ENCODE measurements around the gene GJA4.

Gene GJA4

DNA sequence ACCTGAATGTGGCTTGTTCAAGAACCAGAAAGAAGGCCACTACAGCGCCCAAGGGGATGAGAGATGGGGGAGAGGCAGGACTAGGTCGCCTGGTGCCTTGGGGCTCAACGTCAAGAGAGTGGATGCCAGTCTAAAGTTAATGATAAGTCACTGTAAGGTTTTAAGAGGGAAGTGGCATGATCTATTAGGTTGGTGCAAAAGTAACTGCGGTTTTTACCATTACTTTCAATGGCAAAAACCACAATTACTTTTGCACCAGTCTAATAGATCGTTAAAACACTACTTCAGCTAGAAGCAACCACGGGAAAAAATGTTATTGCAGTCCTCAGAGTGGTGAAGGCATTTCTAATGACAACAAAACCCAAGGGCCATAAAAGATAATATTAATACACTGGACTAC is 14.4 kb upstream of the GJA4 start:
- TF ChIP-seq, protein P1, sequence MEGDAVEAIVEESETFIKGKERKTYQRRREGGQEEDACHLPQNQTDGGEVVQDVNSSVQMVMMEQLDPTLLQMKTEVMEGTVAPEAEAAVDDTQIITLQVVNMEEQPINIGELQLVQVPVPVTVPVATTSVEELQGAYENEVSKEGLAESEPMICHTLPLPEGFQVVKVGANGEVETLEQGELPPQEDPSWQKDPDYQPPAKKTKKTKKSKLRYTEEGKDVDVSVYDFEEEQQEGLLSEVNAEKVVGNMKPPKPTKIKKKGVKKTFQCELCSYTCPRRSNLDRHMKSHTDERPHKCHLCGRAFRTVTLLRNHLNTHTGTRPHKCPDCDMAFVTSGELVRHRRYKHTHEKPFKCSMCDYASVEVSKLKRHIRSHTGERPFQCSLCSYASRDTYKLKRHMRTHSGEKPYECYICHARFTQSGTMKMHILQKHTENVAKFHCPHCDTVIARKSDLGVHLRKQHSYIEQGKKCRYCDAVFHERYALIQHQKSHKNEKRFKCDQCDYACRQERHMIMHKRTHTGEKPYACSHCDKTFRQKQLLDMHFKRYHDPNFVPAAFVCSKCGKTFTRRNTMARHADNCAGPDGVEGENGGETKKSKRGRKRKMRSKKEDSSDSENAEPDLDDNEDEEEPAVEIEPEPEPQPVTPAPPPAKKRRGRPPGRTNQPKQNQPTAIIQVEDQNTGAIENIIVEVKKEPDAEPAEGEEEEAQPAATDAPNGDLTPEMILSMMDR (conservative IDR thresholded peaks at IDR 0.05; ENCODE audit: low read depth, low read length): no peak
- DNase-seq (ENCODE audit: low read depth): no peak
- H3K4me3 ChIP-seq (ENCODE audit: low read depth, low read length): no peak overlapping the region

DNA sequence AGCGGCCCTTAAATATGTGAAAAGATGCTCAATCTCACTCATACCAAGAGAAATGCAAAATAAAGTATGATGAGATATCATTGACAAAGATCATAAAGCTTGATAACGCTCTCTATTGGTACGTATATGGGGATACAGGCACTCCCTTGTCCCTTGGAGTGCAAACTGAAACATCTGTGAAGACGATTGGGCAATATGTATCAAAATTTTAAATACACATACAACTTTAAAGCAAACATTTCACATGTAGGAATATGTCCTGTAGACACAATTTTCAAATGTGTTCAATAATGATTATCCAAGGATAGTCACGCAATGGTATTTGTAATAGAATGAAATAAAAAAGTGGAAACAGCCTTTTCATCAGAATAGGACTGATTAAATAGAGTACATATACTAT is 13.8 kb upstream of the GJA4 start:
- TF ChIP-seq, protein P1 (conservative IDR thresholded peaks at IDR 0.05; ENCODE audit: low read depth, low read length): no peak

DNA sequence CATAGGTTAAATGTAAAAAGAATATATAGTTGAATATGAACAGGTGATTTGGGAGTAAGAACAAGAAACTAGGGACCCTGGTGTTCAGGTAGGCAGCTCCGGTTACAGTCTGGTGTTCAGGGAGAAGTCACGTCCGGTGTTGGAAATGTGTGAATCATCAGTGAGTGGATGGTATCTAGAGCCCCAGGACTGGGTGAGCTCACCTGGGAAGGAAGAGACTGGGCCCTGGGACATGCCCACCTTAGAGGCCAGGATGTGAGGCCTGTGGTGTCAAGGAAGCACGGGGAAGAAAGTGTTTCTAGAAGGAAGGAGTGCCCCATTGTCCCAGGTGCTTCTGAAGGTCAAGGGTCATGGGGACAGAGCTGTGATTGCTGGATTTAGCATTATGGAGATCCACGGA is 13.3 kb upstream of the GJA4 start:
- TF ChIP-seq, protein P1 (conservative IDR thresholded peaks at IDR 0.05; ENCODE audit: low read depth, low read length): no peak
- no peak overlapping the region for H3K4me3 ChIP-seq (ENCODE audit: low read depth, low read length)
- no peak for DNase-seq (ENCODE audit: low read depth)

More for the DNA sequence above, 13.8 kb upstream of the GJA4 start:
- no peak for DNase-seq (ENCODE audit: low read depth)
- H3K4me3 ChIP-seq (ENCODE audit: low read depth, low read length): no peak overlapping the region

DNA sequence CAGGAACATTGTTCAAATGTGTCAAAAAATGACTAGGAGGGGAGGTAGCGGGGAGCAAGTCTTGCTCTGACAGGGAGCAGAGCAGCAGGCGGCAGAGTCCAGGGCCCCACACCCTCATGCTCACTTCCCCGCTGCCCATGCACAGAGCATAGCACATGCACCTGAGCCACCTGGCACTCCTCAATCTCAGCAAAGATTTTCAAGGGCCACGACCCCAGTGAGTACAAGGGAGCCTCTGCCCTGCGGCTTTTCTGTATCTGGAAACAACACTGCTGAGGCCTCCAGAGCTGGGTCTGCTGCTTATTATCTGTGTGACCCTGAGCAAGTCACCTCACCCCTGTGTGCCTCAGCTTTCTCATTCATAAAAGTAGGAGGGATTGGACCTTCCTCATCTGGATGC is 12.8 kb upstream of the GJA4 start:
- TF ChIP-seq, protein P1 (conservative IDR thresholded peaks at IDR 0.05; ENCODE audit: low read depth, low read length): no peak
- H3K4me3 ChIP-seq (ENCODE audit: low read depth, low read length): no peak overlapping the region
- DNase-seq (ENCODE audit: low read depth): no peak

DNA sequence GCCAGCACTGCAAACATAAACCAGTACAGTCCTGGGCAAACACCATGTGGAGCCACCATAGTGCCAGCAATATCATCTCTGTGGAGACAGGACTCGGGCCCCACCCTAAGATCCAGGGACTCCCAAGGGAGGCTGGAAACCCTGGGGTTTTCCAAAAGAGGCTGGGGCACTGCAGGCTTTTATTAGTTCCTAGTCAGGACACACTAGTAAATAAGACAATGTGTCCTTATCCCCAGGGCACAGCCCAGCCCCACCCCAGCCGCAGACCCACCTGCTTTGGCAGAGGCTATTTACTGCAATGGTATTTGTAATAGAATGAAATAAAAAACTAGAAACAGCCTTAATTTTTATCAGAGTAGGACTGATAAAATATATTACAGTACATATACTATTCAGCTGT is 12.3 kb upstream of the GJA4 start:
- H3K4me3 ChIP-seq (ENCODE audit: low read depth, low read length): no peak overlapping the region
- DNase-seq (ENCODE audit: low read depth): no peak
- TF ChIP-seq, protein P1 (conservative IDR thresholded peaks at IDR 0.05; ENCODE audit: low read depth, low read length): no peak

- DNase-seq (ENCODE audit: low read depth): no peak
- TF ChIP-seq, protein P1 (conservative IDR thresholded peaks at IDR 0.05; ENCODE audit: low read depth, low read length): no peak
- peak within 1 kb of the TSS; percentile 8 for H3K4me3 ChIP-seq (ENCODE audit: low read depth, low read length)
These were observed 11.5 kb upstream of the GJA4 start, which contains the start of gene GJB3 for GRCh38 chr1:34781071-34781843. Gene GJB3 (plus strand): TSS chr1:34781214. CDS start chr1:34784763, 3,549 bp downstream.

DNA sequence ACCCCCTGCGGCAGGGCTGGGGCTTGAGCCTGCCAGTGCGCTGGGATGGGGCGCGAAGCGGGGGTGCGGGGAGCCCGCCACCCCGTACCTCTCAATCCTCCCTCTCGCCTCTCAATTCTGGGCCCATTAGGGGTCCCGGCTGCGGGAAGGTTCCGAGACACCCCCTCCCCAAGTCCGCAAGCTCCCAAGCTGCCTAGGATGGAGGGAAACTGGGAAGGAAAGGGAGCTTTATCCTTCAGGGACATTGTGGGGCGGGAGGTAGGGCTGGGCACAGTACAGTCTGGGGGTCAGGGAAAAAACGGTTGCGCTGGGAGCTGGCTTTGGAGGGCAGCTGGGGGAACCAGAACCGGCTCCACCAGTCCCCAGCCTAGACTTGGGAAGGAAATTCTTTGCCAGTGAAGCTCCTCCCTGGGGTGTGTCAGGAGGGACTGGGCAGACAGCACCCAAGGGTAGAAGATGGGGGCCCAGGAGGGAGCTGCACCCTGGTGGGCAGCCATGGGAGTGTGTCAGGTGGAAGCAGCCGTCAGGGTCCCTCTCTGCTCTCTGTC is 10.9 kb upstream of the GJA4 start:
- no peak overlapping the region for H3K4me3 ChIP-seq (ENCODE audit: low read depth, low read length)
- DNase-seq (ENCODE audit: low read depth): no peak
- TF ChIP-seq, protein P1 (conservative IDR thresholded peaks at IDR 0.05; ENCODE audit: low read depth, low read length): no peak
